ENCODE data around the gene FBN1. TPM values are rescaled to one million over a fixed set of nuclear protein-coding genes. Genes with fewer than 3 reads are reported as not detected.

FBN1 gene
- total RNA-seq, 1 donor from 2014 or later = 1,183 TPM

DNA sequence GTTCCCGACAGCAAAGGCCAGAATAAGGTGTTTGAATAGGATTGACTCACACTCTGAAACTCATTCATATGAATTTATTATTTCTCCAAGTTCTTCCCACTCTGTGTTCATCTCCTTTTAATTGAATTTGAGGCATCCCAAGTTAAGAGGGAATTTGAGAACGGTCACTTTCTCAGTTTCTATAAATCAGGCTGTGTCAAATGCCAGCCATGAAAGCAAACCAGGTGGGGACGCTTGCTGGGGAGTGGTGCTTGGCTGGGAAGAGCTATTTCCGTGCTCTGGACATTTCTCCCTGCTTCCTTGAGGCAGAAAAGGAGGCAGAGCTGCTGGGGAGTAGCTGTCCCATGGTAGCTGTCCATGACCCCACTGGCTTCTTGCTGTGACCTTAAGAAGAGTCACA is 116.6 kb downstream of the FBN1 start:
- no peak for DNase-seq (ENCODE audit: low spot score)
- TF ChIP-seq, protein P1, sequence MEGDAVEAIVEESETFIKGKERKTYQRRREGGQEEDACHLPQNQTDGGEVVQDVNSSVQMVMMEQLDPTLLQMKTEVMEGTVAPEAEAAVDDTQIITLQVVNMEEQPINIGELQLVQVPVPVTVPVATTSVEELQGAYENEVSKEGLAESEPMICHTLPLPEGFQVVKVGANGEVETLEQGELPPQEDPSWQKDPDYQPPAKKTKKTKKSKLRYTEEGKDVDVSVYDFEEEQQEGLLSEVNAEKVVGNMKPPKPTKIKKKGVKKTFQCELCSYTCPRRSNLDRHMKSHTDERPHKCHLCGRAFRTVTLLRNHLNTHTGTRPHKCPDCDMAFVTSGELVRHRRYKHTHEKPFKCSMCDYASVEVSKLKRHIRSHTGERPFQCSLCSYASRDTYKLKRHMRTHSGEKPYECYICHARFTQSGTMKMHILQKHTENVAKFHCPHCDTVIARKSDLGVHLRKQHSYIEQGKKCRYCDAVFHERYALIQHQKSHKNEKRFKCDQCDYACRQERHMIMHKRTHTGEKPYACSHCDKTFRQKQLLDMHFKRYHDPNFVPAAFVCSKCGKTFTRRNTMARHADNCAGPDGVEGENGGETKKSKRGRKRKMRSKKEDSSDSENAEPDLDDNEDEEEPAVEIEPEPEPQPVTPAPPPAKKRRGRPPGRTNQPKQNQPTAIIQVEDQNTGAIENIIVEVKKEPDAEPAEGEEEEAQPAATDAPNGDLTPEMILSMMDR (IDR thresholded peaks at IDR 0.05) = no peak
- H3K4me3 Mint-ChIP-seq (ENCODE audit: unreplicated experiment) = no peak overlapping the region
- peak overlapping the region; percentile 79 for H3K27ac Mint-ChIP-seq (ENCODE audit: unreplicated experiment)
- H3K9me3 Mint-ChIP-seq (ENCODE audit: low read depth) = no peaks in the 10 kb centered on the region
- H3K36me3 Mint-ChIP-seq (ENCODE audit: low read depth) = peaks cover 73% of the 10 kb centered on the region
- H3K27me3 Mint-ChIP-seq (ENCODE audit: low read depth) = no peaks in the 10 kb centered on the region
- peaks cover 54% of the 10 kb centered on the region for H3K4me1 Mint-ChIP-seq (ENCODE audit: low read depth)

- no peak for DNase-seq (ENCODE audit: low spot score)
- no peaks in the 10 kb centered on the region for H3K9me3 Mint-ChIP-seq (ENCODE audit: low read depth)
- H3K36me3 Mint-ChIP-seq (ENCODE audit: low read depth) = peaks cover 69% of the 10 kb centered on the region
- H3K4me1 Mint-ChIP-seq (ENCODE audit: low read depth) = peaks cover 41% of the 10 kb centered on the region
- H3K4me3 Mint-ChIP-seq (ENCODE audit: unreplicated experiment) = no peak overlapping the region
- no peaks in the 10 kb centered on the region for H3K27me3 Mint-ChIP-seq (ENCODE audit: low read depth)
- H3K27ac Mint-ChIP-seq (ENCODE audit: unreplicated experiment) = peak overlapping the region; percentile 85
- TF ChIP-seq, protein P1 (IDR thresholded peaks at IDR 0.05) = no peak
These were observed 118.0 kb downstream of the FBN1 start for GRCh38 chr15:48527517-48527916.

DNA sequence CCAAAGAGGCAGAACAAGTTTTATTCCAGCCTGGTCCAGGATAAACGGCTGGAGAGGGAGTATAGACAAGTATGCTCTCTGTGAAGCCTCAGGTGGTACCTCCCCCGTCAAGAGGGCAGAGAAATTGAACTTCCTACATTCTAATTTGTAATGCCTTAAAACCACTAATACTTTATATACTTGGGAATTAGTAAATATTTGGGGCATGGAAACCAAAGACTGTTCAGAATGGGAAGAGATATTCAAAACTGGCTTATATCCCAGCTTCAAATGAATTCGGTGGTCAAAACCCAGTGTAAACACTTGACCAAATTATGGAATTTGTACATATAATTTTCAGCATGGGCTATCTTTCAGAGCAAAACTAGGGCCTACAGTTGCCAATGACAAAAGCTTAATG is 122.6 kb downstream of the FBN1 start:
- H3K4me1 Mint-ChIP-seq (ENCODE audit: low read depth) = peaks cover 38% of the 10 kb centered on the region
- DNase-seq (ENCODE audit: low spot score) = no peak
- no peaks in the 10 kb centered on the region for H3K9me3 Mint-ChIP-seq (ENCODE audit: low read depth)
- no peak overlapping the region for H3K27ac Mint-ChIP-seq (ENCODE audit: unreplicated experiment)
- H3K27me3 Mint-ChIP-seq (ENCODE audit: low read depth) = no peaks in the 10 kb centered on the region
- no peak overlapping the region for H3K4me3 Mint-ChIP-seq (ENCODE audit: unreplicated experiment)
- H3K36me3 Mint-ChIP-seq (ENCODE audit: low read depth) = peaks cover 68% of the 10 kb centered on the region
- TF ChIP-seq, protein P1 (IDR thresholded peaks at IDR 0.05) = no peak

DNA sequence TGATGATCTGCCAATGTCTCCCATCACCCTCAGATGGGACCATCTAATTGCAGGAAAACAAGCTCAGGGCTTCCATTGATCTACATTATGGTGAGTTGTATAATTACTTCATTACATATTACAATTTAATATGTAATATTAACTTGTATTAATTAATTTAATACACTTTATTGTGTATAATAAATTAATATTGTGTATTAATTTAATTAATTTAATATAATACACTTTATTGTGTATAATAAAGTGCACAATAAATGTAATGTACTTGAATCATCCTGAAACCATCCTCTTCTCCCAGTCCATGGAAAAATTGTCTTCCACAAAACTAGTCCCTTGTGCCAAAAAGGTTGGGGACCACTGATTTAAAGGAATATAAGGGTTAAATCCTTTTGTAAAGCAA is 123.4 kb downstream of the FBN1 start:
- Mint-ChIP-seq H3K4me1 (ENCODE audit: low read depth) (peaks cover 31% of the 10 kb centered on the region), H3K27ac (ENCODE audit: unreplicated experiment) (peak overlapping the region; percentile 63), H3K27me3 (ENCODE audit: low read depth) (no peaks in the 10 kb centered on the region), H3K36me3 (ENCODE audit: low read depth) (peaks cover 64% of the 10 kb centered on the region), H3K4me3 (ENCODE audit: unreplicated experiment) (no peak overlapping the region), H3K9me3 (ENCODE audit: low read depth) (no peaks in the 10 kb centered on the region)
- TF ChIP-seq, protein P1 (IDR thresholded peaks at IDR 0.05) = no peak
- no peak for DNase-seq (ENCODE audit: low spot score)

DNA sequence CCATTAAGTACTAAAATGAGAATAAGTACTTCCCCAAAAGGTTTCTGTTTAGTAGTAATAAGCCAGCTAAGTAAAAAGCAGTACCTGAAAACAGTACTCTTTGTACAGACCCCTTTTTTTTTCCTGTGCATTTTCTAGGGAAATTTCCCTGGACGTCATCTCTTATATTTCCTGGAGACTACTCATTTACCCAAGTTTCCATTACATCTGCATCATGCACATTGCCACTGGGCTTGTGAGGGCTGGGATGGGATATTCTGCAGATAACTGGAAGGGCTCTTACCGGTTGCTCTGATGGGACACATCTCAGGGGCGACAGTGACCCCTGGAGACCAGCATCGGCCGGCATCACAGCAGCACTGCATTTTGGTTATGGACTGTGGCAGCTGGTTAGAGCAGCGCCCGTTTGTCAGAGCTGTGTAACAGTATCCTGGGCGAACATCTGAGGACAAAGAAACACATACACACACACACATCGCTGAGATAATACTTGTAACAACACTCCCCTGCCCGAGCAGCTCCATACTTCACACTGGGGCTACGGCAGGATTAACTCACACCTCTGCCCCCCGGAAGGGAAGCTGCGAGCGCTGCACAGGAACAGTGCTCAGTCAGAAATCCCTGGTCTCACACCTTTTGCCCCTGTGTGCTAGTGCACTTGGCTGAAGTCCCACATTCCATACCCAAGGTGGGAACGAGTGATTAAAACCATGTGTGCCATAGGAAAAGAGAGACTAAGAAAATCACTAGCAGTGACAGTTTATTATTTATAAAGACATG is 124.9 kb downstream of the FBN1 start:
- Mint-ChIP-seq H3K9me3 (ENCODE audit: low read depth) (no peaks in the 10 kb centered on the region), H3K27ac (ENCODE audit: unreplicated experiment) (peak overlapping the region; percentile 71), H3K36me3 (ENCODE audit: low read depth) (peaks cover 65% of the 10 kb centered on the region), H3K4me3 (ENCODE audit: unreplicated experiment) (no peak overlapping the region), H3K4me1 (ENCODE audit: low read depth) (peaks cover 42% of the 10 kb centered on the region), H3K27me3 (ENCODE audit: low read depth) (no peaks in the 10 kb centered on the region)
- DNase-seq (ENCODE audit: low spot score) = no peak
- TF ChIP-seq, protein P1 (IDR thresholded peaks at IDR 0.05) = no peak

Data from chondrocyte (in vitro differentiated cells).